ENCODE measurements around the gene FH. TPM values are rescaled to one million over a fixed set of nuclear protein-coding genes. Genes with fewer than 3 reads are reported as not detected.

Gene FH
- total RNA-seq, result 10 to 100 TPM; 14.6 to 32.7 (median 28.2) TPM
- 26.7 TPM for total RNA-seq (2013)
- 16.7 to 119 (median 32.4) reads per million in 29 experiments for total RNA-seq

GRCh38 chr1:241519308-241520079 lies at the start of gene FH:
Gene FH, minus strand, starts transcription at chr1:241519755. Its CDS starts 33 bp downstream, at chr1:241519722.
- ChIA-PET CTCF (interaction anchor here in 1 of 2 donors (1.1 to 2.8 kb wide), 4 partner anchors 13 to 108 kb away, joined by 3 to 11 read pairs (median 5); partner anchors contain the start of gene KMO), POLR2A (interaction anchor here (0.6 to 1.1 kb wide), 5 partner anchors 16 to 1582 kb away, joined by 3 to 4 read pairs (median 3); partner anchors contain the start of genes CHML (in 1 of the 2) and OPN3 (in 1 of the 2))
- Mint-ChIP-seq H3K27me3 (peaks cover 17 to 24% of the 10 kb centered on the region in 2 donors), H3K9me3 (no peaks in the 10 kb centered on the region), H3K27ac (peak within 1 kb of the TSS; percentile 66 to 88), H3K4me3 (peak within 1 kb of the TSS in 2 of 3 donors; percentile 86 to 88), H3K4me1 (peaks cover 22 to 35% (median 23%) of the 10 kb centered on the region in 3 donors), H3K36me3 (peaks cover 16% of the 10 kb centered on the region)
- Histone ChIP-seq H3K4me3 (ENCODE audit: control insufficient read depth in 1 of 2, extremely low read depth in 1 of 2, low read length in 1 of 2) (peak within 1 kb of the TSS; percentile 46 to 89), H3K9me3 (no peaks in the 10 kb centered on the region), H3K27ac (ENCODE audit: low read length) (peak within 1 kb of the TSS; percentile 16), H3K36me3 (ENCODE audit: control insufficient read depth in 2 of 2, extremely low read depth in 1 of 2, insufficient read depth in 1 of 2, low read length in 1 of 2) (peaks cover 0 to 6% of the 10 kb centered on the region in 2 donors), H3K27me3 (replicated peaks in 1 of 2; ENCODE audit: control insufficient read depth in 2 of 2, extremely low read depth in 1 of 2, insufficient read depth in 2 of 2, low read length in 1 of 2) (no peaks in the 10 kb centered on the region), H3K4me1 (ENCODE audit: control insufficient read depth in 1 of 2, extremely low read depth in 1 of 2, insufficient read depth in 2 of 2, low read length in 2 of 2) (peaks cover 5 to 9% of the 10 kb centered on the region in 2 experiments)
- ATAC-seq (replicated peaks in 1 of 4) (peak; percentile 96 to 98 (median 97)), DNase-seq (peak; percentile 82 to 97 (median 92))
- under 1% methylated on average over 51 of the region's 70 CpGs for WGBS (ENCODE audit: insufficient coverage)

GRCh38 chr1:241560849-241561187 lies 41.3 kb upstream of the FH start:
- H3K36me3 Mint-ChIP-seq, result no peaks in the 10 kb centered on the region
- no peaks in the 10 kb centered on the region for H3K4me1 Mint-ChIP-seq
- no peaks in the 10 kb centered on the region for H3K27me3 Mint-ChIP-seq
- no peak overlapping the region for H3K27ac Mint-ChIP-seq
- WGBS (ENCODE audit: insufficient coverage), result 86% methylated on average over 3 of the region's 3 CpGs
- ATAC-seq (replicated peaks in 1 of 4), result no peak
- no peaks in the 10 kb centered on the region for H3K9me3 ChIP-seq
- peaks cover 0 to 6% of the 10 kb centered on the region in 2 experiments for H3K27me3 ChIP-seq (replicated peaks in 1 of 2; ENCODE audit: control insufficient read depth in 2 of 2, extremely low read depth in 1 of 2, insufficient read depth in 2 of 2, low read length in 1 of 2)
- ChIA-PET CTCF (interaction anchor here in 1 of 2 donors (1.5 kb wide), 1 partner anchor 9 kb away, joined by 3 read pairs; no protein-coding TSS in a partner anchor), POLR2A (no interaction called here)
- H3K4me3 ChIP-seq (ENCODE audit: control insufficient read depth in 1 of 2, extremely low read depth in 1 of 2, low read length in 1 of 2), result no peak overlapping the region
- no peak for DNase-seq
- H3K4me3 Mint-ChIP-seq, result no peak overlapping the region
- no peaks in the 10 kb centered on the region for H3K9me3 Mint-ChIP-seq
- no peak overlapping the region for H3K27ac ChIP-seq (ENCODE audit: low read length)
- no peaks in the 10 kb centered on the region for H3K36me3 ChIP-seq (ENCODE audit: control insufficient read depth in 2 of 2, extremely low read depth in 1 of 2, insufficient read depth in 1 of 2, low read length in 1 of 2)
- H3K4me1 ChIP-seq (ENCODE audit: control insufficient read depth in 1 of 2, extremely low read depth in 1 of 2, insufficient read depth in 2 of 2, low read length in 2 of 2), result no peaks in the 10 kb centered on the region

- H3K4me1 Mint-ChIP-seq, result no peaks in the 10 kb centered on the region
- ChIA-PET CTCF (no interaction called here), POLR2A (no interaction called here)
- no peaks in the 10 kb centered on the region for H3K36me3 Mint-ChIP-seq
- WGBS (ENCODE audit: insufficient coverage), result 44% methylated on average over 1 of the region's 4 CpGs
- Histone ChIP-seq H3K4me1 (ENCODE audit: control insufficient read depth in 1 of 2, extremely low read depth in 1 of 2, insufficient read depth in 2 of 2, low read length in 2 of 2) (no peaks in the 10 kb centered on the region), H3K36me3 (ENCODE audit: control insufficient read depth in 2 of 2, extremely low read depth in 1 of 2, insufficient read depth in 1 of 2, low read length in 1 of 2) (no peaks in the 10 kb centered on the region), H3K9me3 (no peaks in the 10 kb centered on the region), H3K27ac (ENCODE audit: low read length) (no peak overlapping the region), H3K4me3 (ENCODE audit: control insufficient read depth in 1 of 2, extremely low read depth in 1 of 2, low read length in 1 of 2) (no peak overlapping the region), H3K27me3 (replicated peaks in 1 of 2; ENCODE audit: control insufficient read depth in 2 of 2, extremely low read depth in 1 of 2, insufficient read depth in 2 of 2, low read length in 1 of 2) (peaks cover 0 to 8% of the 10 kb centered on the region in 2 experiments)
- DNase-seq, result no peak
- no peak overlapping the region for H3K4me3 Mint-ChIP-seq
- no peaks in the 10 kb centered on the region for H3K27me3 Mint-ChIP-seq
- no peak overlapping the region for H3K27ac Mint-ChIP-seq
- ATAC-seq (replicated peaks in 1 of 4), result no peak
- H3K9me3 Mint-ChIP-seq, result no peaks in the 10 kb centered on the region
These were observed 40.7 kb upstream of the FH start for GRCh38 chr1:241560146-241560848.

- H3K27me3 Mint-ChIP-seq, result no peaks in the 10 kb centered on the region
- H3K4me3 Mint-ChIP-seq, result no peak overlapping the region
- no peak overlapping the region for H3K27ac Mint-ChIP-seq
- ATAC-seq (replicated peaks in 1 of 4), result no peak
- DNase-seq, result no peak
- 86% methylated on average over 2 of the region's 5 CpGs for WGBS (ENCODE audit: insufficient coverage)
- ChIA-PET POLR2A (interaction anchor here in 1 of 2 donors (0.6 kb wide), 1 partner anchor 1834 kb away, joined by 3 read pairs; no protein-coding TSS in a partner anchor), CTCF (no interaction called here)
- H3K4me3 ChIP-seq (ENCODE audit: control insufficient read depth in 1 of 2, extremely low read depth in 1 of 2, low read length in 1 of 2), result no peak overlapping the region
- H3K27me3 ChIP-seq (replicated peaks in 1 of 2; ENCODE audit: control insufficient read depth in 2 of 2, extremely low read depth in 1 of 2, insufficient read depth in 2 of 2, low read length in 1 of 2), result peaks cover 0 to 8% of the 10 kb centered on the region in 2 experiments
- H3K36me3 ChIP-seq (ENCODE audit: control insufficient read depth in 2 of 2, extremely low read depth in 1 of 2, insufficient read depth in 1 of 2, low read length in 1 of 2), result no peaks in the 10 kb centered on the region
- H3K9me3 Mint-ChIP-seq, result peaks cover 0 to 2% (median 0%) of the 10 kb centered on the region in 3 donors
- no peak overlapping the region for H3K27ac ChIP-seq (ENCODE audit: low read length)
- H3K4me1 ChIP-seq (ENCODE audit: control insufficient read depth in 1 of 2, extremely low read depth in 1 of 2, insufficient read depth in 2 of 2, low read length in 2 of 2), result no peaks in the 10 kb centered on the region
- peaks cover 1 to 3% (median 2%) of the 10 kb centered on the region in 3 donors for H3K4me1 Mint-ChIP-seq
- no peaks in the 10 kb centered on the region for H3K36me3 Mint-ChIP-seq
- H3K9me3 ChIP-seq, result no peaks in the 10 kb centered on the region
These were observed 38.1 kb upstream of the FH start for GRCh38 chr1:241557551-241558193.

GRCh38 chr1:241557031-241557430 lies 37.5 kb upstream of the FH start:
- Histone ChIP-seq H3K27ac (ENCODE audit: low read length) (no peak overlapping the region), H3K36me3 (ENCODE audit: control insufficient read depth in 2 of 2, extremely low read depth in 1 of 2, insufficient read depth in 1 of 2, low read length in 1 of 2) (no peaks in the 10 kb centered on the region), H3K27me3 (replicated peaks in 1 of 2; ENCODE audit: control insufficient read depth in 2 of 2, extremely low read depth in 1 of 2, insufficient read depth in 2 of 2, low read length in 1 of 2) (peaks cover 0 to 6% of the 10 kb centered on the region in 2 experiments), H3K4me3 (ENCODE audit: control insufficient read depth in 1 of 2, extremely low read depth in 1 of 2, low read length in 1 of 2) (no peak overlapping the region), H3K9me3 (no peaks in the 10 kb centered on the region), H3K4me1 (ENCODE audit: control insufficient read depth in 1 of 2, extremely low read depth in 1 of 2, insufficient read depth in 2 of 2, low read length in 2 of 2) (peaks cover 2 to 3% of the 10 kb centered on the region in 2 experiments)
- DNase-seq (no peak), ATAC-seq (replicated peaks in 1 of 4) (no peak)
- peaks cover 0 to 3% (median 0%) of the 10 kb centered on the region in 3 donors for H3K9me3 Mint-ChIP-seq
- no peak overlapping the region for H3K4me3 Mint-ChIP-seq
- H3K27me3 Mint-ChIP-seq, result no peaks in the 10 kb centered on the region
- H3K36me3 Mint-ChIP-seq, result no peaks in the 10 kb centered on the region
- ChIA-PET POLR2A (interaction anchor here in 1 of 2 donors (0.7 kb wide), 1 partner anchor 16 kb away, joined by 4 read pairs; no protein-coding TSS in a partner anchor), CTCF (no interaction called here)
- H3K27ac Mint-ChIP-seq, result no peak overlapping the region
- WGBS (ENCODE audit: insufficient coverage), result 75% methylated on average over 1 of the region's 5 CpGs
- H3K4me1 Mint-ChIP-seq, result peaks cover 3 to 10% (median 9%) of the 10 kb centered on the region in 3 donors

- Histone ChIP-seq H3K27ac (ENCODE audit: low read length) (no peak overlapping the region), H3K36me3 (ENCODE audit: control insufficient read depth in 2 of 2, extremely low read depth in 1 of 2, insufficient read depth in 1 of 2, low read length in 1 of 2) (no peaks in the 10 kb centered on the region), H3K27me3 (replicated peaks in 1 of 2; ENCODE audit: control insufficient read depth in 2 of 2, extremely low read depth in 1 of 2, insufficient read depth in 2 of 2, low read length in 1 of 2) (peaks cover 0 to 6% of the 10 kb centered on the region in 2 experiments), H3K4me1 (ENCODE audit: control insufficient read depth in 1 of 2, extremely low read depth in 1 of 2, insufficient read depth in 2 of 2, low read length in 2 of 2) (peaks cover 2 to 3% of the 10 kb centered on the region in 2 experiments), H3K9me3 (no peaks in the 10 kb centered on the region), H3K4me3 (ENCODE audit: control insufficient read depth in 1 of 2, extremely low read depth in 1 of 2, low read length in 1 of 2) (no peak overlapping the region)
- 93% methylated on average over 3 of the region's 3 CpGs for WGBS (ENCODE audit: insufficient coverage)
- no peak for DNase-seq
- POLR2A ChIA-PET, result no interaction called here
- Mint-ChIP-seq H3K4me3 (no peak overlapping the region), H3K27me3 (no peaks in the 10 kb centered on the region), H3K9me3 (peaks cover 0 to 3% (median 0%) of the 10 kb centered on the region in 3 donors), H3K36me3 (no peaks in the 10 kb centered on the region), H3K27ac (no peak overlapping the region), H3K4me1 (peaks cover 17 to 25% (median 22%) of the 10 kb centered on the region in 3 donors)
- ATAC-seq (replicated peaks in 1 of 4), result no peak
- CTCF ChIA-PET, result no interaction called here
These were observed 36.0 kb upstream of the FH start for GRCh38 chr1:241555526-241555925.

Measured in T-cell (primary cell).